Hepatocyte (in vitro differentiated cells): ENCODE data around the gene IKZF3. TPM values are rescaled to one million over a fixed set of nuclear protein-coding genes. Genes with fewer than 3 reads are reported as not detected.

Source experiments
- DNase-seq: peaks from one replicate; pipeline ENCODE4 v3.0.0-alpha.2; 2016; ENCODE audit warnings: low spot score
- H2AFZ ChIP-seq: fragments of 200-600 bp; sonication (generic); 2 replicates; pipeline ENCODE4 v1.6.0; 2016; ENCODE audit warnings: antibody characterized with exemption, mild to moderate bottlenecking
- H3K27ac ChIP-seq: fragments of 200-600 bp; sonication (generic); 2 replicates; pipeline ENCODE4 v1.5.1; 2016; ENCODE audit warnings: mild to moderate bottlenecking
- H3K27me3 ChIP-seq: fragments of 200-600 bp; sonication (generic); 2 replicates; pipeline ENCODE4 v1.6.1; 2016
- H3K36me3 ChIP-seq: fragments of 200-600 bp; sonication (generic); replicated peaks from 2 replicates; pipeline ENCODE4 v1.5.1; 2016; ENCODE audit warnings: low read depth; ENCODE audit not compliant: insufficient read depth
- H3K4me1 ChIP-seq: fragments of 200-600 bp; sonication (generic); 2 replicates; pipeline ENCODE4 v1.5.1; 2016; ENCODE audit warnings: mild to moderate bottlenecking, moderate library complexity; ENCODE audit not compliant: insufficient read depth
- H3K4me2 ChIP-seq: fragments of 200-600 bp; sonication (generic); 2 replicates; pipeline ENCODE4 v1.6.0; 2016
- H3K4me3 ChIP-seq: fragments of 200-600 bp; sonication (generic); 2 replicates; pipeline ENCODE4 v1.5.1; 2016; ENCODE audit warnings: mild to moderate bottlenecking
- H3K79me2 ChIP-seq: fragments of 200-600 bp; sonication (generic); 2 replicates; pipeline ENCODE4 v1.6.0; 2017; ENCODE audit warnings: mild to moderate bottlenecking
- H3K9me2 ChIP-seq: fragments of 200-600 bp; sonication (generic); replicated peaks from 2 replicates; pipeline ENCODE4 v1.6.0; 2017; ENCODE audit warnings: mild to moderate bottlenecking; ENCODE audit not compliant: insufficient read depth
- H3K9me3 ChIP-seq: fragments of 200-600 bp; sonication (generic); 2 replicates; pipeline ENCODE4 v1.5.1; 2016; ENCODE audit warnings: low read depth, mild to moderate bottlenecking
- H4K20me1 ChIP-seq: fragments of 200-600 bp; sonication (generic); 2 replicates; pipeline ENCODE4 v1.6.0; 2016; ENCODE audit warnings: mild to moderate bottlenecking; ENCODE audit not compliant: insufficient read depth, poor library complexity, severe bottlenecking
- CTCF ChIP-seq: fragments of 200-600 bp; sonication (generic); IDR thresholded peaks from 2 replicates; pipeline ENCODE4 v1.5.1; 2016; ENCODE audit warnings: antibody characterized with exemption, mild to moderate bottlenecking; ENCODE audit not compliant: poor library complexity
- EZH2 ChIP-seq: fragments of 200-600 bp; sonication (generic); IDR thresholded peaks from 2 replicates; pipeline ENCODE4 v1.6.1; 2016; ENCODE audit warnings: antibody characterized with exemption, mild to moderate bottlenecking, borderline replicate concordance
- EZH2phosphoT487 ChIP-seq: fragments of 200-600 bp; sonication (generic); IDR thresholded peaks from one replicate; pipeline ENCODE4 v1.6.1; 2018; ENCODE audit warnings: antibody characterized with exemption, mild to moderate bottlenecking, low read depth, moderate library complexity; ENCODE audit not compliant: unreplicated experiment, severe bottlenecking
- WGBS: methylation state at CpG from one replicate; pipeline ENCODE4 v1.1.6; 2016; ENCODE audit warnings: low lambda C conversion rate; ENCODE audit errors: missing lambda C conversion rate; 5-methylcytosine and 5-hydroxymethylcytosine counted together
- polyA plus RNA-seq: library from polyadenylated mRNA; unstranded; fragments of >200 nt; fragmentation: Nextera tagmentation; extraction: Ambion mirVana; gene quantifications from 2 replicates; pipeline ENCODE4 v1.2.1, GENCODE V29; 2016
- total RNA-seq: library from RNA; depleted of rRNA; stranded (reverse); fragments of >200 nt; gene quantifications from 2 replicates; pipeline ENCODE4 v1.2.3, GENCODE V29; 2014

Gene IKZF3
- total and polyA plus RNA-seq, 2 experiments from 2014 or later = under 0.01 TPM; not detected in 1

- DNase-seq = no peak
- WGBS = 94% methylated on average over 16 of the region's 16 CpGs
- H2AFZ ChIP-seq = no peak overlapping the region
- no peaks in the 10 kb centered on the region for H3K9me2 ChIP-seq
- H3K27ac ChIP-seq = no peak overlapping the region
- no peak overlapping the region for H3K4me2 ChIP-seq
- H3K4me3 ChIP-seq = no peak overlapping the region
- H3K4me1 ChIP-seq = peaks cover 19% of the 10 kb centered on the region
- no peaks in the 10 kb centered on the region for H3K9me3 ChIP-seq
- no peaks in the 10 kb centered on the region for H3K27me3 ChIP-seq
- peaks cover 5% of the 10 kb centered on the region for H4K20me1 ChIP-seq
- H3K79me2 ChIP-seq = peaks cover 23% of the 10 kb centered on the region
- H3K36me3 ChIP-seq = no peaks in the 10 kb centered on the region
- no peak for TF ChIP-seq EZH2phosphoT487
- no peak for TF ChIP-seq CTCF
- no peak for TF ChIP-seq EZH2
Observed at GRCh38 chr17:39744075-39744835, 119.9 kb downstream of the IKZF3 start.

- no peaks in the 10 kb centered on the region for H3K36me3 ChIP-seq
- TF ChIP-seq EZH2 (no peak), EZH2phosphoT487 (no peak), CTCF (no peak)
- H3K79me2 ChIP-seq = peaks cover 23% of the 10 kb centered on the region
- no peak overlapping the region for H3K4me3 ChIP-seq
- 92% methylated on average over 21 of the region's 21 CpGs for WGBS
- H3K9me2 ChIP-seq = no peaks in the 10 kb centered on the region
- no peaks in the 10 kb centered on the region for H3K9me3 ChIP-seq
- H3K27me3 ChIP-seq = no peaks in the 10 kb centered on the region
- H3K4me2 ChIP-seq = no peak overlapping the region
- H2AFZ ChIP-seq = no peak overlapping the region
- DNase-seq = no peak
- no peak overlapping the region for H3K27ac ChIP-seq
- H4K20me1 ChIP-seq = peaks cover 5% of the 10 kb centered on the region
- H3K4me1 ChIP-seq = peaks cover 19% of the 10 kb centered on the region
Observed at GRCh38 chr17:39742856-39743436, 121.2 kb downstream of the IKZF3 start.

- WGBS = 87% methylated on average over 16 of the region's 18 CpGs
- Histone ChIP-seq H3K27me3 (no peaks in the 10 kb centered on the region), H4K20me1 (peaks cover 5% of the 10 kb centered on the region), H3K79me2 (peaks cover 23% of the 10 kb centered on the region), H3K9me3 (no peaks in the 10 kb centered on the region), H3K27ac (no peak overlapping the region), H3K9me2 (no peaks in the 10 kb centered on the region), H3K4me1 (peaks cover 21% of the 10 kb centered on the region), H3K4me2 (no peak overlapping the region), H2AFZ (no peak overlapping the region), H3K4me3 (no peak overlapping the region), H3K36me3 (no peaks in the 10 kb centered on the region)
- DNase-seq = no peak
- TF ChIP-seq EZH2phosphoT487 = no peak
- no peak for TF ChIP-seq EZH2
- TF ChIP-seq CTCF = no peak
Observed at GRCh38 chr17:39742126-39742855, 121.8 kb downstream of the IKZF3 start.
